ENCODE measurements around the gene SOX8.

Gene SOX8

DNA sequence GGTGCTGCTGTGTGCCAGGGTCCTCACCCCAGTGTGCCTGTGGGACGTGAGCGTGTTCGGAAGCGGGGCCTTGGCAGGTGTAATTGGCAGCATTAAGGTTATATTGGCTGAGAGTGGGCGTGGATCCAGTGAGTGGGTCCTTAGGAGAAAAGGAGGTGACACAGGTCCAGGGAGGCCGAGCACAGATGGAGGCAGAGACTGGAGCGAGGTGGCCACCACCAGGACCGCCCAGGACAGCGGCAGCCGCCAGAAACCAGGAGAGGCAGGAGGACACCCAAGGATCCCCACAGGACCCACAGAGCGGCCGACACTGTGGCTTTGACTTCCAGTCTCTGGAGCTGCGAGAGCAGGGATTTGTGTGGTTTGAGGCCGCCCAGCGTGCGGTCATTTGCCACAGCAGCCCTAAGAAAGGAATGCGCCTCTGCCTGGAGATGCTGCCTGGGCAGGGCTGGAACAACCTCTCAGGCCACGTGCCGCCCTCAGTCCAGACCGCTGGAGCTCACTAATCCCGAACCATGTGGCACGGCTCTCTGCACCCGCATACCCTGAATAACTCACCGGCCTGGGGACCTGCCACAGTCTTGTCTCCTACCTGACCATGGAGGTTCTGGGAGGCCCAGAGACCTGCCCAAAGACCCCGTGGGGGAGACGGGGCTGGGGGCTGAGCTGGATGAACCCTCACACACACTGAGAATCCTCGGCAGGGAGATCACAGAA, 45.4 kb downstream of the SOX8 start:
- no peak for DNase-seq (ENCODE audit: low spot score)

DNA sequence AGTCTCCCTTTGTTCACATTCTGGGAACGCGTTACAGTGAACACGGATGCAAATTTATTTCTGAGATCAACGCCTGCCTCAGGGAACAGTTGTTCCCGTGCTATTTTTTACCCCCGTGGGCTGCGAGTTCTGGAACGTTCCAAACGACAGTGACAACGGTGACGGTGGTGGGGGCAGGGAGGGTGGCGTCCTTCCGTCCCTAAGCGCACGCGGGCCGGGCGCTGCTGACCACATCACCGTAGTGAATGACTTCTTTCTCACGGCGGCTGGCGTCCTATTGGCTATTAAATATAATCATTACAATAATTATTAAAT, 45.9 kb downstream of the SOX8 start:
- DNase-seq (ENCODE audit: low spot score): no peak

DNA sequence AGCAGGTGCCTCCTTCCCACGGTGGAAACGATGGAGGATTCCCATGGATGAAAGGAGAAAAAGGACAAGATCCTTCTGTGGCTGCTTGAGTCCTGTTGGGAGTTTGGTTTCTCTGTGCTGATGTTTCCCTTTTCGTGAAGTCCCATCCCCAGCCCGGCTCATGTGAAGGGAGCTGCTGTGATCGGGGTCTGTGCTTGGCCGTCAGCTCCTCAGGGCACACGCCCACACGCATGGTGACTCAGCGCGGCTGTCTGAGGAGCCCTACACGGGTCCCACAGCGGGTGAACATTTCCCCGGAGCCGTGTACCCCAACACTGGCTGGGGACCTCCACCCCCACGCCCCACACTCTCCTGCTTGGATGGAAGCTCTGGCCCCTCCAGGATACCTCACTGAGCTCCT, 46.5 kb downstream of the SOX8 start:
- DNase-seq (ENCODE audit: low spot score): no peak

DNA sequence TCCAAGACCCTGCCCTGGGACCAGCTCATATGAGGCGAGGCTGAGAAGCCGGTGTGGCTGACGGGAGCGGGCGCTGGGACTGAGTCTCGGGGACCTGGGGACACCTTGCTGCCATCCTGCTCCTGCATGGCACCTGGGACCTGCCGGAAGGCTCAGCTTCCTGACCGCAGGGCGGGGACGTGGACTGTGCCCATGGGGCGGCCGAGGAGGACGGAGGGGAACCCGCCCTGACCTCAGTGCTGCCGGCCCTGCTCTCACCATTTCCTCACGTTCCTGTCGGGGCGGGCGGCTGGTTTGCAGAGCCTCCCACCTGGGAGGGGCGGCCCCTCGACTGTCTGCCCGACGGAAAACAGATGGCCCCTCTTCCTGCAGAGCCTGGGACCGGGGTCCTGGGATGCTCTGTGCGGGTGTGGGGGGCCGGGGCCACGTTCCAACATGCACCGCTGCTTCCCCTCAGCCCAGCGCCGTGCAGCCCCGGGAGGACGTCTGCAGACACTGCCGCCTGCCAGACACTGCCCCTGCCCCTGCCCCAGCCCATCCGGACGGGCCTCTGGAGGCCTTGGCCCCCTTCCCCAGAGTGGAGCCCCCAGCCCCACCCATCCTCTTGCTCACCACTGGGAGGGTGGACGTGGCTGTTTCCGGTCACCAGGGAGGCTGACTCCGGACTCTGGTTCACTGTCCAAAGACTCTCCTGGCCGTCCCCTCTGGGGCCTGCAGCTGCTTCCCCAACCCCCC, 47.1 kb downstream of the SOX8 start:
- no peak for DNase-seq (ENCODE audit: low spot score)

DNA sequence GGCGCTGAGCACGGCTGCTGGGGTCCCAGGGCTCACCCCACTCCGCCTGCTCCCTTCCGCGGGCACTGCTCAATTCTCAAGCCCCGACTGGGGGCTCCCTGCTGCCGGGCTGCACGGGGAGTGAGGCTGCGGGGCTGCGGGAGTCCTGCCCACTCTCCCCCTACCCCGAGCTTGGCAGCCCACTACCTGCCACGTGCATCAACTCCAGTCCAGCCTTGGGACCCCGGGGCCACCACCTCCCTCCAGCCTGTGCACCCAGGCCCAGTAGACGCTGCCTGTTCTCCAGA, 47.6 kb downstream of the SOX8 start:
- DNase-seq (ENCODE audit: low spot score): no peak

DNA sequence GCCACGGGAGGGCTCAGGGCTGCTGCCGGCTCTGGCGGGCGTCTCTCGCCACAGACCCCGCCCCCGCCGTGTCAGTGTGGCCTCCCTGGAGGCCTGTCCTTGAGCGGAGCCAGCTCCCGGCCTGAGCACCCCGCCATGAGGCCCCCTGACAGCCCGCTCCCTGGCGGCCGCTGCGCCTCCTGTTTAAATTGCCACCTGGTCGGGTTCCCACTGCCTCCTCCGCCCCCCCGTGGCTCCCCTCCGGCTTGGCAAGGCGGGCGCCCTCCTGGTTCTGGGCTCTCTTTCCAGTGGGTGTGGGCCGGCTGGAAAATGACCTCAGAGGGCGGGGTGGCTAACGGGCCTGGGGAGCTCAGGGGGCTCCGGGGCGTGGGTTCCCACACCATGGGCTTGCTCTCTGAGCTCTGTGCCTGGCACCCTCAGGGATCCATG, 48.9 kb downstream of the SOX8 start:
- DNase-seq (ENCODE audit: low spot score): no peak

DNA sequence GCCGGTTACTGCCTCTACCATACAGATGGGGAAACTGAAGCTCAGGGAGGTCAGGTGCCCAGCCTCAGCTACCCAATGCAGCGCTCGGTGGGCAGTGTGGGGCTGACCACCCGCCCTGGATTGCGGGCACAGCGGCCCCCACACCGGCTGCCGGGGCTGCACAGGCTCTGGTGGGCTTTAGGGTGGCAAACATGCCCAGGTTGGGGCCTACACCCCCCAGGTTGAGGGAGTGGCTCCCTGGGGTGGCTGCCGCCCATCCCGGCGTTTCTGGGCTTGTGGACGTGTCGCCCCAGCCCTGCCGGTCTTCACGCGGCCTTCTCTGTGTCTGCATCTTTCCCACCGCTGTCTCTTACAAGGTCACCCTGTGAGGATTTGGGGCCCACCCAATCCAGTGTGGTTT, 50.1 kb downstream of the SOX8 start:
- no peak for DNase-seq (ENCODE audit: low spot score)

DNA sequence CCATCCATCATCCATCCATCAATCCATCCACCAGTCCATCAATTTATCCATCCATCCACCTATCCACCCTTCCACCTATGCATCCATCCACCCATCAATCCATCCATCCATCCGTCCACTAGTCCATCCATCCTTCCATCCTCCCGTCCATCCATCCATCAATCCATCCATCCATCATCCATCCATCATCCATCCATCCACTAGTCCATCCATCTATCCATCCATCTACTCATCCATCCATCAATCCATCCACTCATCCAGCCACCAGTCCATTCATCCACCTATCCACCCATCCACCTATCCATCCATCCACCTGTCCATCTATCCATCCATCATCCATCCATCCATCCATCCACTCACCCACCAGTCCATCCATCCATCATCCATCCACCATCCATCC, 51.0 kb downstream of the SOX8 start:
- DNase-seq (ENCODE audit: low spot score): no peak

DNA sequence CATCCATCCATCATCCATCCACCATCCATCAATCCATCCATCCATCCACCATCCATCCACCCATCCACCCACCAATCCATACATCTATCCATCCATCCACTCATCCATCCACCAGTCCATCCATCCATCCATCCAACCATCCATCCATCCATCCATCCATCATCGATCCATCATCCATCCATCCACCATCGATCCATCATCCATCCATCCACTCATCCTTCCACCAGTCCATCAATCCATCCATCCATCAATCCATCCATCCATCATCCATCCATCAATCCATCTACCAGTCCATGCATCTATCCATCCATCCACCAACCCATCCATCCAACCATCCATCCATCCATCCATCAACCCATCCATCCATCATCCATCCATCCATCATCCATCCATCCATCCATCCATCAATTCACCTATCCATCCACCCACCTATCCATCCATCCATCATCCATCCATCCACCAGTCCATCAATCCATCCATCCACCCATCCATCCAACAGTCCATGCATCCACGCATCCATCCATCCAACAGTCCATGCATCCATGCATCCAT, 51.6 kb downstream of the SOX8 start:
- no peak for DNase-seq (ENCODE audit: low spot score)

DNA sequence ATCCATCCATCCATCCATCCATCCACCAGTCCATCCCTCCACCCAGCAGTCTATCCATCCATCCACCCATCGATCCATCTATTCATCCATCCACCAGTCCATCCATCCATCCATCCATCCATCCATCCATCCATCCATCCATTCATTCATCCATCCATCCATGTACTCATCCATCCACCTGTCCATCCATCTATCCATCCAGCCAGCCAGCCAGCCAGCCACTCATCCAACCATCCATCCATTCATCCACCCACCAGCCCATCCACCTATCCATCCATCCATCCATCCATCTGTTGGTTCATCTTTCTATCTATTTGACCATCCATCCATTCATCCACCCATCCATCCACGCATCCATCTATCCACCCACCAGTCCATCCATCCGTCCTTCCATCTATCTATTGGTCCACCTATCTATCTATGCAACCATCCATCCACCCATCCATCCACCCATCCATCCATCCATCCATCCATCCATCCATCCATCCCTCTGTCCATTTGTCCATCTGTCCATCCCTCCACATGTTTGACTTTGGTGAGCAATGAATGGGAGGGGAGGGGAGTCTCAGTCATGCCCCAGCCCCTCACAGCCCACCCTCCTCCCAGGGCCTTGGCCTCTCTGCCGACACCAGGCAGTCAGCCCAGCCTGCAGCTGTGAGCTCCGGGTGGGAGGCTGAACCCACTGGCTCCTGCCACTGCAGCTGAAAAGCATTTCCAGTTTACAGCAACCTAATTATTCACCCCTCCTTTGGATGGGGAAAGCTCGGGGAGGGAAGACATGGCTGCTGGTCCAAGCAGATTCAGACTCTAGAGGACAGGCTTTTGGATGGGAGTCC, 52.9 kb downstream of the SOX8 start:
- no peak for DNase-seq (ENCODE audit: low spot score)

DNA sequence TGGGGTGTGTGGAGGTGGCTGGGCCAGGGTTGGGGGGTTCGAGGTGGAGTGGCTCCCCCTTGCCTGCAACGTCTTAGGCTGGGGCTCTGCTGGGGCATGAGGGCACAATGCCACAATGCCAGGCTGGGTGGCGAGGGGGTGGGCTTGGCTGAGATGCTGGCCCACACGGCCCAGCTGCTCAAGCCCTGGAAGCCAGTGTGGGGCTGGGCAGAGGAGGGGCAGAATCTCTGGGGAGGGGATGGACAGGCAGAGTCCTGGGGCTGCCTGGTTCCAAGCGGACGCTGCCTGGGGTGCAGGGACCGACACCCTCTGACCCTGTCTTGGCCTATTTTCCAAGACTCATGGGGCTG, 53.5 kb downstream of the SOX8 start:
- DNase-seq (ENCODE audit: low spot score): no peak

DNA sequence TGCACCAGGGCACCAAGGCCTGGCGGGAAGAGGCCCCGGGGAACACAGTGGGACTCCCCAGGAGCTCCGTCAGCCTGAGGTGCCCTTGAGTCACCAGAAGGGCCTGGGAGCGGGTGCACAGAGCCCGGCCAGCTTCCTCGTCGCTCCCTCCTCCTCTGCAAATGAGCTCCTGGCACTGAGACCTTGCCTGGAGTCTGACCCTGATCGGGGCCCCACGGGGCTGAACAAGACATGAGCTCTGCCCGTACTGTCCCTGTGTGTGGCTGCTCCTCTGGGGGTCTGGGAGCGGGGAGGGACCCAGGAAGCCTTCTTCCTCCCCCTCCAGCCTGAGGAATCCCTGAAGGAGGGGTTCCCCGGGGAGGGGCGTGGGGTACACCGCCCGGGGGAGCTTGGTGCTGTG, 54.6 kb downstream of the SOX8 start:
- DNase-seq (ENCODE audit: low spot score): no peak
